ENCODE results near the gene SPAG6.

DNA sequence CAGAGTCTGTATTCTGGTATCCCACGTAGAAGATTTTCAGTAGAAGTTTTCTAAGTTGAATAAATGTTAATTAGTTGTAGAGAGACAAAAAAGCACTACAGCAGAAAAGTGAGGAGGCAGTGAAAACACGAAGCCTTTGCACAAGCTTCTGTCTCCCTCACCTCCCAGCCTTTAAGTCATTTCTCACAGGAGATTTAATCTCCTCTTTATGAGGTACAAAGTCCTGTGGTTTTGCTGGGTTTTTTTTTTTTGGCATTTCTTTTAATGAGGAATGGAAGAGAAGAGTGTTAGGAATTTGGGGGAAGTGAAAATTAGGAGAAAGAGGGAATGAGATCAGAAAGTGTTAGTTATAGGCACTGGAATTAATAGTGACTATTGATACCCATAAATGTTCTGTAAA, 21.5 kb downstream of the SPAG6 start:
- TF ChIP-seq, protein P1, sequence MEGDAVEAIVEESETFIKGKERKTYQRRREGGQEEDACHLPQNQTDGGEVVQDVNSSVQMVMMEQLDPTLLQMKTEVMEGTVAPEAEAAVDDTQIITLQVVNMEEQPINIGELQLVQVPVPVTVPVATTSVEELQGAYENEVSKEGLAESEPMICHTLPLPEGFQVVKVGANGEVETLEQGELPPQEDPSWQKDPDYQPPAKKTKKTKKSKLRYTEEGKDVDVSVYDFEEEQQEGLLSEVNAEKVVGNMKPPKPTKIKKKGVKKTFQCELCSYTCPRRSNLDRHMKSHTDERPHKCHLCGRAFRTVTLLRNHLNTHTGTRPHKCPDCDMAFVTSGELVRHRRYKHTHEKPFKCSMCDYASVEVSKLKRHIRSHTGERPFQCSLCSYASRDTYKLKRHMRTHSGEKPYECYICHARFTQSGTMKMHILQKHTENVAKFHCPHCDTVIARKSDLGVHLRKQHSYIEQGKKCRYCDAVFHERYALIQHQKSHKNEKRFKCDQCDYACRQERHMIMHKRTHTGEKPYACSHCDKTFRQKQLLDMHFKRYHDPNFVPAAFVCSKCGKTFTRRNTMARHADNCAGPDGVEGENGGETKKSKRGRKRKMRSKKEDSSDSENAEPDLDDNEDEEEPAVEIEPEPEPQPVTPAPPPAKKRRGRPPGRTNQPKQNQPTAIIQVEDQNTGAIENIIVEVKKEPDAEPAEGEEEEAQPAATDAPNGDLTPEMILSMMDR (IDR thresholded peaks at IDR 0.05; ENCODE audit: control extremely low read depth in 1 of 3, insufficient read depth in 1 of 3, low read depth in 1 of 3, low read length in 3 of 3), result no peak
- TF ChIP-seq EZH2 (IDR thresholded peaks at IDR 0.05; ENCODE audit: low read depth, low read length, severe bottlenecking) (no peak), NRF1 (IDR thresholded peaks at IDR 0.05; ENCODE audit: low read depth, low read length) (no peak), POLR2AphosphoS5 (IDR thresholded peaks at IDR 0.05; ENCODE audit: low read depth, low read length) (no peak), JUN (IDR thresholded peaks at IDR 0.05; ENCODE audit: low read depth, low read length) (no peak), CHD2 (IDR thresholded peaks at IDR 0.05; ENCODE audit: low read length) (no peak), ZNF274 (IDR thresholded peaks at IDR 0.05; ENCODE audit: borderline replicate concordance, extremely low read depth, low read length) (no peak), HDAC6 (IDR thresholded peaks at IDR 0.05; ENCODE audit: low read depth, low read length) (no peak), POLR2A (IDR thresholded peaks at IDR 0.05; ENCODE audit: control extremely low read depth in 1 of 2, low read depth in 2 of 2, low read length in 2 of 2) (no peak), CBX5 (IDR thresholded peaks at IDR 0.05; ENCODE audit: low read depth, low read length) (no peak), MAFK (IDR thresholded peaks at IDR 0.05; ENCODE audit: low read depth, low read length) (no peak), BACH1 (IDR thresholded peaks at IDR 0.05; ENCODE audit: low read length) (no peak)
- TF ChIP-seq, protein P2, sequence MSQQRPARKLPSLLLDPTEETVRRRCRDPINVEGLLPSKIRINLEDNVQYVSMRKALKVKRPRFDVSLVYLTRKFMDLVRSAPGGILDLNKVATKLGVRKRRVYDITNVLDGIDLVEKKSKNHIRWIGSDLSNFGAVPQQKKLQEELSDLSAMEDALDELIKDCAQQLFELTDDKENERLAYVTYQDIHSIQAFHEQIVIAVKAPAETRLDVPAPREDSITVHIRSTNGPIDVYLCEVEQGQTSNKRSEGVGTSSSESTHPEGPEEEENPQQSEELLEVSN (IDR thresholded peaks at IDR 0.05), result no peak

Data from H1 (cell line).